ENCODE results near the gene EZH2.

DNA sequence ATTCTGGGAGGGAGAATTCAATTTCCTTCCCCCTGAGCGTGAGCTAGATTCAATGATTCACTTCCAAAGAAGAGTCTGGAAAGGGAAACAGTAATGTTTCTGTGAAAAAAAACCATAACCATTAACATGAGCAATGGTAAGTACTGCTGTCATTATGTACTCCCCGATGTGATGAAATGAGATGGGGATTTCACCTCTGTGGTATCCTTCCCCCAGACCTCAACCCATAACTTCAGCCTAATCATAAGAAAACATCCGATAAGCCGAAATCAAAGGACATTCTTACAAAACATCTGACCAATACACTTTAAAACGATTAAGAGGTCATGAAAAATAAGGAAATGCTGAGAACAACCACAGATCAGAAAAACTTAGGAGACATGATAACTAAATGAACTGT lies 27.2 kb downstream of the EZH2 start:
- no peak for TF ChIP-seq POLR2AphosphoS5 (IDR thresholded peaks at IDR 0.05)
- TF ChIP-seq, protein P1, sequence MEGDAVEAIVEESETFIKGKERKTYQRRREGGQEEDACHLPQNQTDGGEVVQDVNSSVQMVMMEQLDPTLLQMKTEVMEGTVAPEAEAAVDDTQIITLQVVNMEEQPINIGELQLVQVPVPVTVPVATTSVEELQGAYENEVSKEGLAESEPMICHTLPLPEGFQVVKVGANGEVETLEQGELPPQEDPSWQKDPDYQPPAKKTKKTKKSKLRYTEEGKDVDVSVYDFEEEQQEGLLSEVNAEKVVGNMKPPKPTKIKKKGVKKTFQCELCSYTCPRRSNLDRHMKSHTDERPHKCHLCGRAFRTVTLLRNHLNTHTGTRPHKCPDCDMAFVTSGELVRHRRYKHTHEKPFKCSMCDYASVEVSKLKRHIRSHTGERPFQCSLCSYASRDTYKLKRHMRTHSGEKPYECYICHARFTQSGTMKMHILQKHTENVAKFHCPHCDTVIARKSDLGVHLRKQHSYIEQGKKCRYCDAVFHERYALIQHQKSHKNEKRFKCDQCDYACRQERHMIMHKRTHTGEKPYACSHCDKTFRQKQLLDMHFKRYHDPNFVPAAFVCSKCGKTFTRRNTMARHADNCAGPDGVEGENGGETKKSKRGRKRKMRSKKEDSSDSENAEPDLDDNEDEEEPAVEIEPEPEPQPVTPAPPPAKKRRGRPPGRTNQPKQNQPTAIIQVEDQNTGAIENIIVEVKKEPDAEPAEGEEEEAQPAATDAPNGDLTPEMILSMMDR (IDR thresholded peaks at IDR 0.05) = no peak
- no peak for TF ChIP-seq POLR2A (IDR thresholded peaks at IDR 0.05)
